Common myeloid progenitor, CD34-positive (primary cell): Measurements from ENCODE around the gene SMIM11.

Source experiments
- CTCF ChIA-PET: fragments of 350-600 bp; sonication (Branson Sonifier 250); formaldehyde crosslinking; loops from one replicate; lab custom pipeline; 2021; ENCODE audit warnings: antibody characterized with exemption; lab: Charles Lee
- POLR2A ChIA-PET: fragments of 350-600 bp; sonication (Branson Sonifier 250); formaldehyde crosslinking; loops from one replicate; lab custom pipeline; 2021; ENCODE audit warnings: antibody characterized with exemption; lab: Charles Lee
- DNase-seq, 3 donors: peaks; one replicate each; pipeline versions ENCODE4 v3.0.0 to v3.0.0-alpha.2; 2013
- H3K27ac ChIP-seq, 2 experiments: 1 replicate in 1 of 2; 2 replicates in 1 of 2; pipeline ENCODE4 v1.7.0; 2013; ENCODE audit warnings: inconsistent platforms in 2 of 2, low read length in 2 of 2, mild to moderate bottlenecking in 2 of 2, low read depth in 1 of 2, moderate library complexity in 1 of 2; ENCODE audit not compliant: severe bottlenecking in 2 of 2, insufficient read depth in 1 of 2, poor library complexity in 1 of 2
- H3K27me3 ChIP-seq, 5 experiments: replicated peaks in 2 of 5; 1 replicate in 3 of 5; 2 replicates in 2 of 5; pipeline versions ENCODE4 v1.6.1 to v1.7.0; 2013; ENCODE audit warnings: low read length in 4 of 5, mild to moderate bottlenecking in 2 of 5, moderate library complexity in 2 of 5, inconsistent platforms in 1 of 5; ENCODE audit not compliant: insufficient read depth in 5 of 5, control insufficient read depth in 4 of 5
- H3K36me3 ChIP-seq, 4 experiments: 1 replicate in 2 of 4; 2 replicates in 2 of 4; pipeline versions ENCODE4 v1.6.1 to v1.7.0; 2013; ENCODE audit warnings: low read length in 3 of 4, control low read depth in 1 of 4, mild to moderate bottlenecking in 1 of 4; ENCODE audit not compliant: control insufficient read depth in 4 of 4, insufficient read depth in 4 of 4
- H3K4me1 ChIP-seq, 4 experiments: 1 replicate in 3 of 4; 2 replicates in 1 of 4; pipeline versions ENCODE4 v1.6.1 to v1.7.1; 2013; ENCODE audit warnings: low read length in 3 of 4, mild to moderate bottlenecking in 3 of 4, control low read depth in 1 of 4, inconsistent platforms in 1 of 4, moderate library complexity in 1 of 4; ENCODE audit not compliant: control insufficient read depth in 4 of 4, insufficient read depth in 4 of 4; ENCODE audit errors: control extremely low read depth in 1 of 4
- H3K4me3 ChIP-seq, 7 experiments: 1 replicate in 4 of 7; 2 replicates in 3 of 7; pipeline versions ENCODE4 v1.5.1 to v1.7.0; 2013; ENCODE audit warnings: mild to moderate bottlenecking in 7 of 7, low read length in 6 of 7, moderate library complexity in 6 of 7, inconsistent platforms in 2 of 7, low read depth in 2 of 7, control low read depth in 1 of 7; ENCODE audit not compliant: insufficient read depth in 4 of 7, control insufficient read depth in 1 of 7; ENCODE audit errors: extremely low read depth in 1 of 7
- H3K9me3 ChIP-seq, 5 experiments: 1 replicate in 4 of 5; 2 replicates in 1 of 5; pipeline versions ENCODE4 v1.6.1 to v1.7.1; 2013; ENCODE audit warnings: low read length in 4 of 5, mild to moderate bottlenecking in 2 of 5, inconsistent platforms in 1 of 5, low read depth in 1 of 5, moderate library complexity in 1 of 5; ENCODE audit not compliant: control insufficient read depth in 4 of 5, insufficient read depth in 2 of 5; ENCODE audit errors: control extremely low read depth in 1 of 5
- WGBS: methylation state at CpG from one replicate; pipeline ENCODE4 v1.1.5; 2013; ENCODE audit not compliant: insufficient coverage; 5-methylcytosine and 5-hydroxymethylcytosine counted together

Gene SMIM11

DNA sequence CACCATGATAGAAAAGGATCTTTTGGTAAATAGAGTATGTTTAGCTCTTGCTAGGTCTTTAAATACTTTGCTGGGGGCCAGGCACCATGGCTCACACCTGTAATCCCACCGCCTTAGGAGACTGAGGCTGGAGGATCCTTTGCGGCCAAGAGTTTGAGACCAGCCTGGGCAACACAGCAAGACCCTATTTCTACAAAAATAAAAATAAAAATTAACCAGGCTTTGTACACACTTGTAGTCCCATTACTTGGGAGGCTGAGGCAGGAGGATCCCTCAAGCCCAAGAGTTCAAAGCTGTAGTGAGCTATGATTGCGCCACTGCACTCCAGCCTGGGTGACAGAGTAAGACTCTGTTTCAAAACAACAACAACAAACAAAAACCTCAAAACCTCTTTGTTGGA lies 12.6 kb upstream of the SMIM11 start:
- Histone ChIP-seq H3K27me3 (no peaks in the 10 kb centered on the region), H3K4me3 (no peak overlapping the region), H3K27ac (no peak overlapping the region), H3K36me3 (no peaks in the 10 kb centered on the region), H3K9me3 (peaks cover 0 to 5% (median 0%) of the 10 kb centered on the region in 5 experiments), H3K4me1 (peaks cover 0 to 2% (median 0%) of the 10 kb centered on the region in 4 experiments)
- CTCF ChIA-PET = interaction anchor here (0.6 to 3.0 kb wide), 10 partner anchors 8 to 460 kb away, joined by 3 to 15 read pairs (median 4); no protein-coding TSS in a partner anchor
- no peak for DNase-seq
- POLR2A ChIA-PET = no interaction called here
- WGBS = 100% methylated on average over 1 of the region's 3 CpGs

DNA sequence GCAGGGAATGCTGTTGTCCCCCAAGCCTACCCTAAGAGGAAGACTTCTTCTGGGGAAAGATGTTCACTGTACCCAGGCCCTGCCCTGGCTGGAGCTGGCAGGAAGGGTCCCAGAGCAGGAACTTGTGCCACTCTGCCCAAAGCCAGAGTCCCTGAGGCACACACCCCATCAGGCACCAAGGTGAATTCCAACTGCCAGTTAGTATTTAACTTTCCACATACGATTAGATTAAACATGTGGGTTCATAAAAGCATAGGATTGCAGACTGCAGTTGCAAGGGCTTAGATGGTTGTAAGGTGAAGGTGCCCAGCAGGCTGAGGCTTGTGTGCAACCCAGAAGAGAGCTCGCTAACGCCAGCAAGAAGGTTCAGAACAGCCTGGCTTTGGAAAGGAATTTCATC lies 11.6 kb upstream of the SMIM11 start, which contains the start of gene KCNE2:
Gene KCNE2, plus strand, starts transcription at position 274 of the 400 bp plus-strand sequence. CDS start 6,473 bp downstream, outside the sequence.
- DNase-seq = no peak
- H3K4me3 ChIP-seq = no peak within 1 kb of the TSS
- peaks cover 0 to 2% (median 0%) of the 10 kb centered on the region in 4 experiments for H3K4me1 ChIP-seq
- 100% methylated on average over 1 of the region's 3 CpGs for WGBS
- no peaks in the 10 kb centered on the region for H3K9me3 ChIP-seq
- ChIA-PET CTCF (interaction anchor here (0.6 to 3.0 kb wide), 5 partner anchors 11 to 440 kb away, joined by 3 to 15 read pairs (median 4); no protein-coding TSS in a partner anchor), POLR2A (no interaction called here)
- H3K36me3 ChIP-seq = no peaks in the 10 kb centered on the region
- H3K27ac ChIP-seq = no peak within 1 kb of the TSS
- no peaks in the 10 kb centered on the region for H3K27me3 ChIP-seq

DNA sequence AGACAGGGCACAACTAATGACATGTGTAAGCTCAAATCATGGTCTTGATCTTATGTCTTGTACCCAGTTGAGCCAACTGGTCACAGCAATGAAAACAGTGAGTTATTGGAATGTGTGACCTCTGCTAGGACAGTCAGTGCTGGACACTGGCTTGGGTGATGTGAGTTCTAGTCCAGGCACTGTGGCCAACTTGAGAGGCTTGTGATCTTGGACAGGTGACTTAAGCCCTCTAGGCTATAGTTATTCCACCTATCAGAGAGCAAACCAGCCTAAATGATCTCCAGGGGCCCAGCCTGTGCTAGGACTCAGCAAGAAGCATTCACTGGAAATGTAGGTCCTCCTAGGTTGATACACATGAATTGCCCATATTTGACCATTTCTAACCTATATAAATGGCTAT lies 10.4 kb upstream of the SMIM11 start:
- CTCF ChIA-PET = interaction anchor here (0.5 to 3.0 kb wide), 5 partner anchors 17 to 442 kb away, joined by 3 to 15 read pairs (median 4); no protein-coding TSS in a partner anchor
- POLR2A ChIA-PET = no interaction called here

DNA sequence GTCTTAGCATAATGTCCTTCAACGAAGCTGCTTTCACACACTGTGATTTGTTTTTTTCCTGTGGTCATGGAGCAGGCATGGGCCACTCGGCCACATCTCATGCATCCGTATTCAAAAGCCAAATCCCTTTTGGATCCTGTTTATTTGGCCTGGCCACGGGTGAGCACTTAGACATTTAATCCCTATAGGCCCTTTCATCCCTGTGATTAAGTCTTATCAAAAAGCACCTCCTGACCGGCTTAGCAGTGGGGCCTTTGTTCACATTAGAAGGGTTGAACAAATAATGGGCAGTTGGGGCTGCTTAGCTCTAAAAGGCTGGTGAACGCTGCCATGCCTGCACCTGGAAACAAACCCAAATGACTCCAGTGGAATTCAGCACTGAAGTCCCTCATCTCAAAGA lies 9.5 kb upstream of the SMIM11 start:
- peaks cover 0 to 2% (median 0%) of the 10 kb centered on the region in 4 experiments for H3K4me1 ChIP-seq
- POLR2A ChIA-PET = no interaction called here
- peaks cover 0 to 2% (median 0%) of the 10 kb centered on the region in 5 experiments for H3K27me3 ChIP-seq
- no peak overlapping the region for H3K4me3 ChIP-seq
- DNase-seq = no peak
- 98% methylated on average over 6 of the region's 6 CpGs for WGBS
- no peaks in the 10 kb centered on the region for H3K36me3 ChIP-seq
- H3K27ac ChIP-seq = no peak overlapping the region
- H3K9me3 ChIP-seq = no peaks in the 10 kb centered on the region
- CTCF ChIA-PET = interaction anchor here (1.2 to 2.4 kb wide), 3 partner anchors 11 to 266 kb away, joined by 3 to 6 read pairs (median 5); no protein-coding TSS in a partner anchor

More for the DNA sequence above, 10.4 kb upstream of the SMIM11 start:
- peaks cover 0 to 2% (median 0%) of the 10 kb centered on the region in 5 experiments for H3K27me3 ChIP-seq
- H3K4me3 ChIP-seq = no peak overlapping the region
- DNase-seq = no peak
- peaks cover 0 to 2% (median 0%) of the 10 kb centered on the region in 4 experiments for H3K4me1 ChIP-seq
- no peaks in the 10 kb centered on the region for H3K9me3 ChIP-seq
- H3K36me3 ChIP-seq = no peaks in the 10 kb centered on the region
- H3K27ac ChIP-seq = no peak overlapping the region

DNA sequence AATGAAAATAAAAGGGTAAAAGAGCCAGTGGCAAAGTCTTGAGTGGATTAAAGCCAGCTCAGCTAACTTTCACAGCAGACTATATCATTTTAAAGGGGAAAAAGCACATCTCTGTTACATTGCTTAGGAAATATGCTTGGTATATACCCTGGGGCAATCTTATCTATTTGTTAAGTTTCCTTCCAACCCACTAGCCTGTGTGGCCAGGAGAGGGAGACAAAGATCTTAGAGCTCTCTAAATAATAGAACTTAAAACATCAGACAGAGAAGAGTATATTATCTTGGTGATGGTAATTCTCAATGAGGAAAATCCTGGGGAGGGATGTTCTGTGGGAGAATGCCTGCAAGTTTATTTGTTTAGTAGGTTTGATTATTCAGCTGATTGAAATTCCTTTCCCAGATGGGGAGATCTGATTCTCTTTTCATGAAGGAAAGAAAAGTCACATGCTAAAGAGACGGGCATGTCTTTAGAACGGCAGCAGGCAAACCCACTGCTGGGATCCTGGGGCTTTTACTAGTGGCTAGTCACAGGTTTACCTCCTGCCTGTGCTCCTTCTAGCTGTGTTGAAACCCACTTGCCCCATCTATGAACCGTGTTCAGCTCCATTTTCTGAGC lies 7.9 kb upstream of the SMIM11 start:
- Histone ChIP-seq H3K27ac (no peak overlapping the region), H3K36me3 (no peaks in the 10 kb centered on the region), H3K9me3 (no peaks in the 10 kb centered on the region), H3K27me3 (peaks cover 0 to 2% (median 0%) of the 10 kb centered on the region in 5 experiments), H3K4me3 (no peak overlapping the region), H3K4me1 (no peaks in the 10 kb centered on the region)
- CTCF ChIA-PET = interaction anchor here (0.7 to 1.4 kb wide), 6 partner anchors 19 to 717 kb away, joined by 3 to 5 read pairs (median 4); no protein-coding TSS in a partner anchor
- DNase-seq = peak; percentile 57 to 81 (median 76)
- POLR2A ChIA-PET = no interaction called here
- 88% methylated on average over 3 of the region's 3 CpGs for WGBS

GRCh38 chr21:34369741-34370140 lies 5.6 kb upstream of the SMIM11 start:
- ChIA-PET CTCF (interaction anchor here (1.6 kb wide), 1 partner anchor 23 kb away, joined by 3 read pairs; no protein-coding TSS in a partner anchor), POLR2A (no interaction called here)
- no CpG with 5 or more reads among the region's 1 CpG for WGBS

DNA sequence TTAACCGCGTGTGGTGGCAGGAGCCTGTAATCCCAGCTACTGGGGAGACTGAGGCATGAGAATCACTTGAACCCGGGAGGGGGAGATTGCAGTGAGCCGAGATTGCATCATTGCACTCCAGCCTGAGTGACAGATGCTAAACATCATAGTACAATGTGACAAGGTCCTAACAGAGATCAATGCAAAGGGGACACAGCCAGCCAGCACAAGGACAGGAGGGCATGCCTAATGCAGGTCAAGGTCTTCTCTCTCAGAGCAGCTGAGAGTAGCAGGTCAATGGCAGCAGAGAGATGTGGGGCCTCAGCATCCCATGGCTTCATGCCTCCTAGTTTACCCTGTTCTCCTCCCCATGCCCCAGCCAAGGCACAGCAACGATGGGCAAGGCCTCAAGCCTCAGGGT lies 3.0 kb upstream of the SMIM11 start:
- no peak for DNase-seq
- Histone ChIP-seq H3K4me3 (no peak overlapping the region), H3K27me3 (peaks cover 0 to 2% (median 0%) of the 10 kb centered on the region in 5 experiments), H3K9me3 (no peaks in the 10 kb centered on the region), H3K36me3 (no peaks in the 10 kb centered on the region), H3K27ac (no peak overlapping the region), H3K4me1 (peaks cover 0 to 4% (median 0%) of the 10 kb centered on the region in 4 experiments)
- POLR2A ChIA-PET = no interaction called here
- WGBS = 97% methylated on average over 4 of the region's 5 CpGs
- CTCF ChIA-PET = no interaction called here

More at GRCh38 chr21:34369741-34370140, 5.6 kb upstream of the SMIM11 start:
- Histone ChIP-seq H3K36me3 (no peaks in the 10 kb centered on the region), H3K27me3 (peaks cover 0 to 2% (median 0%) of the 10 kb centered on the region in 5 experiments), H3K27ac (no peak overlapping the region), H3K9me3 (no peaks in the 10 kb centered on the region), H3K4me3 (no peak overlapping the region), H3K4me1 (peaks cover 0 to 4% (median 0%) of the 10 kb centered on the region in 4 experiments)
- DNase-seq = no peak
